IPS DF 6.9 (cell line): ENCODE measurements around the gene ABT1.
"Not testable (repeated sequence)": the region's sequence is repeated elsewhere in the genome, so short reads cannot be mapped to it uniquely, and the experiment has no call there.

Source experiments
- DNase-seq: peaks from one replicate; pipeline ENCODE4 v3.0.0-alpha.2; 2013; ENCODE audit warnings: low read depth, low spot score
- H3K27ac ChIP-seq: one replicate; pipeline ENCODE4 v1.5.1; 2013; ENCODE audit warnings: low read length, control low read depth
- H3K27me3 ChIP-seq: 2 replicates; pipeline ENCODE4 v1.6.1; 2013; ENCODE audit warnings: mild to moderate bottlenecking, low read length; ENCODE audit not compliant: control insufficient read depth, insufficient read depth
- H3K36me3 ChIP-seq: 2 replicates; pipeline ENCODE4 v1.6.1; 2013; ENCODE audit warnings: low read length; ENCODE audit not compliant: control insufficient read depth, insufficient read depth
- H3K4me1 ChIP-seq: 2 replicates; pipeline ENCODE4 v1.6.1; 2013; ENCODE audit warnings: low read length; ENCODE audit not compliant: control insufficient read depth, insufficient read depth
- H3K4me3 ChIP-seq: 2 replicates; pipeline ENCODE4 v1.5.1; 2013; ENCODE audit warnings: mild to moderate bottlenecking, low read length
- H3K9me3 ChIP-seq: 2 replicates; pipeline ENCODE4 v1.6.1; 2013; ENCODE audit warnings: low read length, inconsistent platforms; ENCODE audit not compliant: control insufficient read depth, insufficient read depth
- WGBS: extraction: QIAGEN DNeasy Blood & Tissue Kit; methylation state at CpG from one replicate; pipeline ENCODE4 v1.1.7; 2013; ENCODE audit warnings: mixed read lengths, missing lambda C conversion rate; ENCODE audit not compliant: insufficient read length, insufficient coverage; 5-methylcytosine and 5-hydroxymethylcytosine counted together

Gene ABT1

DNA sequence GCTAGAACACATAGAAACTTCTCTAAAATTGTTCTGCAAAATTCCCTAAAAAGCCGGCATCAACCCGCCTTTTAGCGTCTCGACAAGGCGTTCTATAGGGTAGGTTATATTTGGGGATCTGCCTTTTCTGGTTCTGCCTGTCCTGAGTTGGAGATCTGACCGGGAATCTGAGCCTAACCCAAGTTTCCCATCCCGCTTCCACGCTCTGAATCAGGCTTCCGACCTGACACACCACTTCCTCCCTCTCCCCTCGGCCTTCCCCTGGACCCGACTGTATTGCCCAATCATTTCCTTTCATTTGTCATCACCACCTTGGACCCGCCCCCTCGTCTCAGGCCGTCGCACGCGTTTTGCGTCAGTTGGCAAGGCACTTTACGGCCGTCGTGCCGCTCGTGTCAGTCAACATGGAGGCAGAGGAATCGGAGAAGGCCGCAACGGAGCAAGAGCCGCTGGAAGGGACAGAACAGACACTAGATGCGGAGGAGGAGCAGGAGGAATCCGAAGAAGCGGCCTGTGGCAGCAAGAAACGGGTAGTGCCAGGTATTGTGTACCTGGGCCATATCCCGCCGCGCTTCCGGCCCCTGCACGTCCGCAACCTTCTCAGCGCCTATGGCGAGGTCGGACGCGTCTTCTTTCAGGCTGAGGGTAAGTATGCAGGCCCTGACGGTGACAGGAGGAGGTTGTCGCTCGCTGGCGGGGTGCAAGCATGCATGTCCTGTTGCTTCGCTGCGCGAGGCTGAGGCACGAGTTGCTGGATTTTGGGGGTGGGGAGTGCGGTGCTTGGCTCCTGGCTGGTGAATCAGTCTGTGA lies at the start of gene ABT1:
Gene ABT1, plus strand, starts transcription at position 375 of the 810 bp plus-strand sequence. Its CDS starts 30 bp downstream, at position 405.
- DNase-seq = peak; percentile 97
- H3K9me3 ChIP-seq = no peaks in the 10 kb centered on the region
- no peaks in the 10 kb centered on the region; the same call in 1 of the 2 replicates for H3K4me1 ChIP-seq
- no peaks in the 10 kb centered on the region for H3K36me3 ChIP-seq
- no CpG with 5 or more reads among the region's 51 CpGs for WGBS
- no peaks in the 10 kb centered on the region for H3K27me3 ChIP-seq
- peak within 1 kb of the TSS; percentile 95 for H3K4me3 ChIP-seq
- no peak within 1 kb of the TSS for H3K27ac ChIP-seq

GRCh38 chr6:26547363-26547762 lies 49.4 kb upstream of the ABT1 start:
- WGBS = no CpG with 5 or more reads among the region's 18 CpGs
- H3K9me3 ChIP-seq, H3K36me3 ChIP-seq: not testable (repeated sequence)

DNA sequence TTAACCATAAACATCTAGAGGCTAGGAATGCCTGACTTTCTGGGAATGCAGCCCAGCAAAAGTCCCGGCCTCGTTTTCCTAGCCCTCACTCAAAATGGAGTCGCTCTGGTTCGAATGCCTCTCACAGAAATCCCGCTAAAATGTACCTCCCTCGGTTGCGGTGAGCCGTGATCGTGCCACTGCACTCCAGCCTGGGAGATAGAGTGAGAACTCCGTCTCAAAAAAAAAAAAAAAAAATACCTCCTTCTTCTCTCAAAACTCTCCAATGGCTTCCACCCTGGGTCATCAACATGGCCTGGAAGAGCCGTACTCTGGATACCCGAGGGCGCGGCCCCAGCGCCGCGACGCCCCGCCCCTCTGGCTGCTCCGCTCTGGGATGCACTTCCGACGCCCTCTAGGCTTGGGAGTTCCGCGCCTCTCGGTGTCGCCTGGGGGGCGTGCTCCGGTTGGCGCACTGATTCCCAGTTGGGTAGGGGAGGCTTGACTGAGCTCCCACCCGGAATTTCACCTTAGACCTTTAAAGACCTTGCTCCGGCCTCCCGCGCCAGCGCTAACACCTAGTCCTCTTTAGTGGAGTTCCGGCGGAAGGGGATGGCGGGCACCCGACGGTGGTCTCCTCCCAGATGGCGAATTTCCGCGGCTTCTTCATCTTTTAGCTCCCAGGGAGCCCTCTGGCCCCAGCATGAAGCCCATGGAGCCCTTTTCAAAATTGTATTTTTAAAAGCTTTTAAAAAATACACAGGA lies 46.3 kb upstream of the ABT1 start:
- DNase-seq = no peak

More at GRCh38 chr6:26547363-26547762, 49.4 kb upstream of the ABT1 start:
- DNase-seq, H3K27ac ChIP-seq, H3K27me3 ChIP-seq, H3K4me1 ChIP-seq, H3K4me3 ChIP-seq: not testable (repeated sequence)

GRCh38 chr6:26552205-26552604 lies 44.5 kb upstream of the ABT1 start:
- H3K4me3 ChIP-seq = no peak overlapping the region

More for the DNA sequence above, 46.3 kb upstream of the ABT1 start:
- Histone ChIP-seq H3K36me3 (no peaks in the 10 kb centered on the region), H3K4me3 (peak overlapping the region; percentile 40; the same call in 1 of the 2 replicates), H3K27me3 (no peaks in the 10 kb centered on the region), H3K4me1 (no peaks in the 10 kb centered on the region), H3K27ac (no peak overlapping the region), H3K9me3 (no peaks in the 10 kb centered on the region)
- no CpG with 5 or more reads among the region's 42 CpGs for WGBS

GRCh38 chr6:26552640-26553188 lies 44.0 kb upstream of the ABT1 start:
- WGBS = 100% methylated on average over 1 of the region's 11 CpGs
- H3K4me3 ChIP-seq = peak overlapping the region; percentile 99; the same call in 1 of the 2 replicates
- no peaks in the 10 kb centered on the region for H3K27me3 ChIP-seq
- H3K36me3 ChIP-seq = no peaks in the 10 kb centered on the region
- no peak overlapping the region for H3K27ac ChIP-seq
- H3K9me3 ChIP-seq = no peaks in the 10 kb centered on the region
- no peak for DNase-seq
- no peaks in the 10 kb centered on the region for H3K4me1 ChIP-seq

More at GRCh38 chr6:26552205-26552604, 44.5 kb upstream of the ABT1 start:
- Histone ChIP-seq H3K36me3 (no peaks in the 10 kb centered on the region), H3K9me3 (no peaks in the 10 kb centered on the region), H3K27me3 (no peaks in the 10 kb centered on the region), H3K4me1 (no peaks in the 10 kb centered on the region), H3K27ac (no peak overlapping the region)
- DNase-seq = no peak
- no CpG with 5 or more reads among the region's 10 CpGs for WGBS

- Histone ChIP-seq H3K36me3 (no peaks in the 10 kb centered on the region), H3K27ac (no peak overlapping the region), H3K4me1 (no peaks in the 10 kb centered on the region), H3K4me3 (peak overlapping the region; percentile 99; the same call in 1 of the 2 replicates), H3K9me3 (no peaks in the 10 kb centered on the region), H3K27me3 (no peaks in the 10 kb centered on the region)
- WGBS = no CpG with 5 or more reads among the region's 13 CpGs
- DNase-seq = no peak
These were observed 43.5 kb upstream of the ABT1 start for GRCh38 chr6:26553264-26553634.

- no peak for DNase-seq
- H3K27ac ChIP-seq = no peak overlapping the region
- no peaks in the 10 kb centered on the region for H3K9me3 ChIP-seq
- no peaks in the 10 kb centered on the region for H3K4me1 ChIP-seq
- H3K36me3 ChIP-seq = no peaks in the 10 kb centered on the region
- no peaks in the 10 kb centered on the region for H3K27me3 ChIP-seq
- WGBS = no CpG with 5 or more reads among the region's 19 CpGs
- H3K4me3 ChIP-seq = peak overlapping the region; percentile 99; the same call in 1 of the 2 replicates
These were observed 42.9 kb upstream of the ABT1 start for GRCh38 chr6:26553635-26554446.

DNA sequence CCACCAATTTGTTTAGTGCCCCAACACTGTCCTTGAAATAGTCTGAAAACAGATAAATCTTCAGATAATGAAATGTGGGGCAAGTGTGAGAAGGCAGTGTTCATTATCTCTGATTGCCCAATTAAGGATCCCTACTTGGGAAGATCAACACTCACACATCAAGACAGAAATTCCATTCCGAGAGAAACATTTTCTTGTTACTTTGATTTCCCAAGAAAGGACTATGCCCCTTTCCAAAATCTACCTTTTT lies 42.4 kb upstream of the ABT1 start:
- H3K27ac ChIP-seq = no peak overlapping the region
- H3K36me3 ChIP-seq = no peaks in the 10 kb centered on the region
- H3K9me3 ChIP-seq = no peaks in the 10 kb centered on the region
- WGBS = no CpG with 5 or more reads among the region's 1 CpG
- H3K4me1 ChIP-seq = no peaks in the 10 kb centered on the region
- no peak for DNase-seq
- H3K4me3 ChIP-seq = peak overlapping the region; percentile 99; the same call in 1 of the 2 replicates
- no peaks in the 10 kb centered on the region for H3K27me3 ChIP-seq

- Histone ChIP-seq H3K4me3 (peak overlapping the region; percentile 99; the same call in 1 of the 2 replicates), H3K27ac (no peak overlapping the region), H3K36me3 (no peaks in the 10 kb centered on the region), H3K4me1 (no peaks in the 10 kb centered on the region), H3K9me3 (no peaks in the 10 kb centered on the region), H3K27me3 (no peaks in the 10 kb centered on the region)
- no CpG with 5 or more reads among the region's 27 CpGs for WGBS
- DNase-seq = no peak
These were observed 41.9 kb upstream of the ABT1 start for GRCh38 chr6:26554697-26555504.
